Skeletal muscle satellite cell (primary cell): ENCODE results near the gene SEPTIN5. TPM values are rescaled to one million over a fixed set of nuclear protein-coding genes. Genes with fewer than 3 reads are reported as not detected.
A peak's percentile ranks its signal among the peaks of the same experiment; 100 is the strongest.

Experiments used
- H3K27me3 ChIP-seq: 2 replicates; pipeline ENCODE4 v1.7.0; 2013; ENCODE audit warnings: low read length; ENCODE audit not compliant: control insufficient read depth, insufficient read depth
- H3K36me3 ChIP-seq: 2 replicates; pipeline ENCODE4 v1.7.0; 2013; ENCODE audit warnings: mild to moderate bottlenecking, control low read depth, low read length; ENCODE audit not compliant: insufficient read depth
- H3K4me1 ChIP-seq: 2 replicates; pipeline ENCODE4 v1.7.0; 2013; ENCODE audit warnings: low read length; ENCODE audit not compliant: control insufficient read depth, insufficient read depth
- H3K4me2 ChIP-seq: 2 replicates; pipeline ENCODE4 v1.7.0; 2013; ENCODE audit warnings: mild to moderate bottlenecking, low read length
- H3K4me3 ChIP-seq: 2 replicates; pipeline ENCODE4 v1.7.0; 2013; ENCODE audit warnings: low read length
- H3K9ac ChIP-seq: 2 replicates; pipeline ENCODE4 v1.7.0; 2013; ENCODE audit warnings: mild to moderate bottlenecking, low read depth, low read length, moderate library complexity
- H3K9me3 ChIP-seq: replicated peaks from 2 replicates; pipeline ENCODE4 v1.7.0; 2013; ENCODE audit warnings: mild to moderate bottlenecking, control low read depth, low read length
- total RNA-seq: library from RNA; depleted of rRNA; stranded (reverse); fragments of >200 nt; gene quantifications from 2 replicates; pipeline ENCODE4 v1.2.3, GENCODE V29; 2012; rRNA removed

SEPTIN5 gene
- total RNA-seq, result 5.1 and 5.7 TPM in 2 replicates

- peaks cover 3% of the 10 kb centered on the region for H3K27me3 ChIP-seq
- H3K4me1 ChIP-seq, result peaks cover 18% of the 10 kb centered on the region
- H3K4me3 ChIP-seq, result peak within 1 kb of the TSS; percentile 76
- H3K9ac ChIP-seq, result peak within 1 kb of the TSS; percentile 54
- H3K4me2 ChIP-seq, result peak within 1 kb of the TSS; percentile 94
- no peaks in the 10 kb centered on the region for H3K9me3 ChIP-seq
- H3K36me3 ChIP-seq, result no peaks in the 10 kb centered on the region
These were observed at the start of gene SEPTIN5 for GRCh38 chr22:19714312-19715187. TSS of gene SEPTIN5 (plus strand) at chr22:19714503. CDS start at chr22:19714589, 86 bp downstream.

GRCh38 chr22:19664951-19665783, 49.1 kb upstream of the SEPTIN5 start:
- Histone ChIP-seq H3K36me3 (no peaks in the 10 kb centered on the region), H3K9ac (no peak overlapping the region), H3K4me2 (no peak overlapping the region), H3K27me3 (no peaks in the 10 kb centered on the region), H3K4me3 (no peak overlapping the region), H3K4me1 (peaks cover 37% of the 10 kb centered on the region), H3K9me3 (no peaks in the 10 kb centered on the region)

DNA sequence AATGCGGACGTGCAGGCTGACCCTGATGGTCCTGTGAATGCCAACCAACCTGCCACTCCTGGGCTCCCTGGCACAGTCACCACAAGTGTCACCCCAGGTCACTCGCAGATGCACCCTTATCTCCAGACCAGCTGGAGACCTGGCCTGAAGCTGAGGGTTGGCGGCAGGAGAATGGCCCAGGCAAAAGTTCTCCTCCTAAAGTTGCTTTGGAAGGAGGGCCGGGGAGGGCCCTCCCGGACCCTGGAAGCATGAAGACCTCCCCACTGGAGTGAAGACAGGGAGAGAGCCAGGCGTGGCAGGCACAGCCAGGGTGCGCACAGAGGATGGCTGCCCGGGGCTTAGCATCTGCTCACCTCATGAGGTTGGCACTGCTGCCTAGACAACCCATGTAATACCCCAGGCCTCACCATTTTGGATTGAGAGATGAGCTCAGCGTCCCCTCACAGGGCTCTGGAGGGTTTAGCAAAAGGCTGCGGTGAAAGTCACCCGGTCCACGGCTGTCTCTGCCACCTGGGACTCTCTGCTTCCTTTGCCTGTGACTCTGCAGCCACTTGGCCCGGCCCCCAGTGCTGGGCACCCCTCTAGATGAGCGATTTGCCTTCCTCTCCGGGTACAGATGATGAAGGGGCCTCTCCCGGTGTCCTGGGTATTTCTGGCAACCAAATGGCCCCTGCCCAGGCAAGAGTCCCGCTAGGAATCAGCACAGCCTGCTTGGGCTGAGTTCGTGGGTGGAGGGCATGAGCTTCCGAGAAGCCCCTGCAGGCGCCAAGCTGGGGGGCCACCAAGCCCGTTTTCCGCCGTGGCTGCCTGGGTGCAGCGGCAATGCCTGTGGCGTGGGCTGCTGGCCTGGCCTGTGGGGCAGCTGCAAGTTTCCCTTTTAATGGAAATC, 48.3 kb upstream of the SEPTIN5 start:
- Histone ChIP-seq H3K4me1 (peaks cover 37% of the 10 kb centered on the region), H3K36me3 (no peaks in the 10 kb centered on the region), H3K9ac (no peak overlapping the region), H3K9me3 (no peaks in the 10 kb centered on the region), H3K4me2 (peak overlapping the region; percentile 51), H3K4me3 (no peak overlapping the region), H3K27me3 (peaks cover 2% of the 10 kb centered on the region)

- Histone ChIP-seq H3K4me1 (peaks cover 37% of the 10 kb centered on the region), H3K4me2 (peak overlapping the region; percentile 51), H3K27me3 (peaks cover 6% of the 10 kb centered on the region), H3K36me3 (no peaks in the 10 kb centered on the region), H3K9ac (peak overlapping the region; percentile 12), H3K9me3 (peaks cover 5% of the 10 kb centered on the region), H3K4me3 (no peak overlapping the region)
These were observed 47.4 kb upstream of the SEPTIN5 start for GRCh38 chr22:19666673-19667593.

DNA sequence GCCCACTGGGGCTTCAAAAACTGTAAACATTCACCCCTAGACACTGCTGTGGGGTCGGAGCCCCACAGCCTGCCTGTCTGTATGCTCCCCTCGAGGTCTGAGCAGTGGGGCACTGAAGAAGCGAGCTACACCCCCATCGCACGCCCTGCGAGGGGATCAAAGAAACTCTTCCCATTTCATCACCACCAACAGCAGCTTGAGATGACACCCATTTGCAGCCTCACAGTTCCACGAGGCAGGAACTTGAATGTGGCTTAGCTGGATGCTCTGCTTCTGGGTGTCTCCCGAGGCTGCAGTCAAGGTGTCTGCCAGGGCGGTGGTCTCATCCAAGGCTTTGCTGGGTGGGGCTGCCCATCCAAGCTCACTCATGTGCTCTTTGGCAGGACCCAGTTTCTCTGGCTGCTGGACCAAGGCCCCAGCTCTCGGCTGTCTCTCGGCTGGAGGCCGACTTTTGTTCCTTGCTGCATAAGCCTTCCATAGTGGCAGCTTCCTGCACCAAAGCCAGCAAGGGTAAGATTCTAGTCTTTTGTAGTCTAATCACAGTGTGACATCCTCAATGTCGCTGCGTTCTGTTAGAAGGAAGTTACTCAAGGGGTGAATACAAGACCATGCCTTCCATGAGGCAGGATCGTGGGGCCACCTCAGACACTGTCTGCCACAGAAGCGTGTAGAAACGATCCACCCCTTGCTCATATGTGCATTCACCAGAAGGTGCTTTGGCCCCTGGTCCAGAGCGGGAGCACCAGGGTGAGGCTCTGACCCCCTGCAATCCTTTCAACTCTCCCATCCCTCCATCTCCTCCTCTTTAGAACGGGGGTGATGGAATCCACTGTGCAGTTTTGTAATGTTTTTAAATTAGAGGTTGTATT, 46.2 kb upstream of the SEPTIN5 start:
- H3K36me3 ChIP-seq, result no peaks in the 10 kb centered on the region
- H3K9me3 ChIP-seq, result peaks cover 5% of the 10 kb centered on the region
- H3K27me3 ChIP-seq, result peaks cover 6% of the 10 kb centered on the region
- peaks cover 34% of the 10 kb centered on the region for H3K4me1 ChIP-seq
- H3K9ac ChIP-seq, result no peak overlapping the region
- H3K4me2 ChIP-seq, result no peak overlapping the region
- no peak overlapping the region for H3K4me3 ChIP-seq

- Histone ChIP-seq H3K9ac (no peak overlapping the region), H3K27me3 (peaks cover 6% of the 10 kb centered on the region), H3K36me3 (no peaks in the 10 kb centered on the region), H3K4me3 (no peak overlapping the region), H3K4me2 (no peak overlapping the region), H3K4me1 (peaks cover 28% of the 10 kb centered on the region), H3K9me3 (peaks cover 5% of the 10 kb centered on the region)
These were observed 45.6 kb upstream of the SEPTIN5 start for GRCh38 chr22:19668748-19669147.

DNA sequence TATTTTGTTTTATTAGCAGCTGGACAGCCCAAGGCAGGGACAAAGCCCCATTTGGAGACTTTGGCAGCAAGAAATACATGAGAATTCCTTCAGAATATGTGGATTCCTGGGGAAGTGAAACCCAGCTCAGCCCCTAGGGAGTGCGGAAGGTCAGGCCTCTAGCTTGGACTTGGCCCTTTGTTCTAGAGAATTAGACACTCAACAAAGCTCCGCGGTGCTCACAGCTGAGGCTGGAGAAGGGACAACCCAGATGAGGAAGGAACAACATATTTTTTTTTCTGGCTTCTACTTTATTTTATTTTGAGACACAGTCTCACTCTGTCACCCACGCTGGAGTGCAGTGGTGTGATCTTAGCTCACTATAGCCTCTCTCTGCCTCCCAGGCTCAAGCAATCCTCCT, 44.7 kb upstream of the SEPTIN5 start:
- Histone ChIP-seq H3K4me1 (peaks cover 25% of the 10 kb centered on the region), H3K9ac (no peak overlapping the region), H3K27me3 (peaks cover 11% of the 10 kb centered on the region), H3K4me2 (no peak overlapping the region), H3K9me3 (peaks cover 5% of the 10 kb centered on the region), H3K4me3 (no peak overlapping the region), H3K36me3 (no peaks in the 10 kb centered on the region)

DNA sequence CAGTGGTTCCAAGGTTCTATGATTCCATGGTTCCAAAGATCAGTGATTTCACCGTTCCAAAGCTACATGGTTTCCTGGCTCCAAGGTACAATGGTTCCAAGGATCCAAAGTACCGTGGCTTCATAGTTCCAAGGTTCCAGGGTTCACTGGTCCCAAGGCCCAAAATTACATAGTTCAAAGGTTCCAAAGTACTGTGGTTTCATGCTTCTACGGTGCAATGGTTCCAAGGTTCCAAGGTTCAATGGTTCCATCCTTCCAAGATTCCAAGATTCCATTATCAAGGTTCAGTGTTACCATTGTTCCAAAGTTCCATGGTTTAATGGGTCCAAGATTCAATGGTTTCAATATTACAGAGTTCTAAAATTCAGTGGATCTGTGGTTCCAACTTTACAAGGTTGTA, 43.0 kb upstream of the SEPTIN5 start:
- no peak overlapping the region for H3K4me3 ChIP-seq
- H3K9me3 ChIP-seq, result peaks cover 5% of the 10 kb centered on the region
- no peak overlapping the region for H3K9ac ChIP-seq
- H3K4me1 ChIP-seq, result peaks cover 19% of the 10 kb centered on the region
- peaks cover 21% of the 10 kb centered on the region for H3K27me3 ChIP-seq
- H3K4me2 ChIP-seq, result no peak overlapping the region
- H3K36me3 ChIP-seq, result no peaks in the 10 kb centered on the region

DNA sequence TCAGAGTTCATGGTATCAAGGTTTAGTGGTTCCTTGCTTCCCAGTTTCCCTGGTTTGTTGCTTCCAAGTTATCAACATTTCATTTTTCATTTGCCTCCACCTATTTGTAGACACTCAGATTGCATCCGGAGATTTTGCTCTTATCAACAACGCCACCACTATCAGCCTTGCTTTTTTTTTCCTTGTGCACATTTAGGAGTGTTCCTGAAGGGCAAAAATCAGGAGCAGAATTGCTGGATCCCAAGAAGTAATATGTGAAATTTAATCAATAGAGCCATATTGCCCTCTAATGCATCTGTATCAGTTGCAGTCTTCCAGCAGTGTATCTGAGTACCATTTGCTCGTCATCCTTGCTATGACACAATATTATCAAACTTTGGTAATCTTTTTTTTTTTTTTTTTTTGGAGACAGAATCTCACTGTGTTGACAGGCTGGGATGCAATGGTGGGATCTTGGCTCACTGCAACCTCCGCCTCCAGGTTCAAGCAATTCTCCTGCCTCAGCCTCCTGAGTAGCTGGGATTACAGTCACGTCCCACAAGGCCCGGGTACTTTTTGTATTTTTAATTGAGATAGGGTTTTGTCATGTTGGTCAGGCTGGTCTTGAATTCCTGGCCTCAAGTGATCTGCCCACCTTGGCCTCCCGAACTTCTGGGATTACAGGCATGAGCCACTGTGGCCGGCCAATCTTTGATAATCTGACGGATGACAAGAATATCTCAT, 42.1 kb upstream of the SEPTIN5 start:
- Histone ChIP-seq H3K36me3 (no peaks in the 10 kb centered on the region), H3K4me2 (no peak overlapping the region), H3K9ac (no peak overlapping the region), H3K4me3 (no peak overlapping the region), H3K27me3 (peaks cover 21% of the 10 kb centered on the region), H3K9me3 (peaks cover 5% of the 10 kb centered on the region), H3K4me1 (peaks cover 10% of the 10 kb centered on the region)
